HepG2 (cell line): Measurements from ENCODE around the gene FASTKD1. TPM values are rescaled to one million over a fixed set of nuclear protein-coding genes. Genes with fewer than 3 reads are reported as not detected.

Experiments used
- AGO1 ChIP-seq: fragments of 200-400 bp; formaldehyde crosslinking; IDR thresholded peaks from 2 replicates; pipeline ENCODE4 v1.6.1; 2017; ENCODE audit warnings: mild to moderate bottlenecking, low read depth, low read length, moderate library complexity; ENCODE audit not compliant: poor library complexity, severe bottlenecking
- FOXK1 ChIP-seq: sonication (generic); formaldehyde crosslinking; IDR thresholded peaks from 2 replicates; pipeline ENCODE4 v1.4.0; 2020; ENCODE audit warnings: low read depth, missing genetic modification reagents, borderline replicate concordance
- IKZF5 ChIP-seq: IDR thresholded peaks from 2 replicates; pipeline ENCODE4 v1.6.1; 2018; ENCODE audit warnings: missing genetic modification reagents, mild to moderate bottlenecking, missing compliant biosample characterization
- RFX3 ChIP-seq: IDR thresholded peaks from 2 replicates; pipeline ENCODE4 v1.6.1; 2016; ENCODE audit warnings: missing biosample characterization, missing genetic modification reagents
- SMC3 ChIP-seq: IDR thresholded peaks from 2 replicates; pipeline ENCODE4 v1.6.1; 2011; ENCODE audit warnings: low read length, improper control_type of control experiment
- SNRNP70 ChIP-seq: fragments of 200-400 bp; formaldehyde crosslinking; IDR thresholded peaks from 2 replicates; pipeline ENCODE4 v1.6.1; 2017; ENCODE audit warnings: mild to moderate bottlenecking, low read depth, low read length, moderate library complexity
- SOX5 ChIP-seq: IDR thresholded peaks from 2 replicates; pipeline ENCODE4 v1.6.1; 2016; ENCODE audit warnings: borderline replicate concordance
- YEATS4 ChIP-seq: sonication (generic); formaldehyde crosslinking; IDR thresholded peaks from 2 replicates; pipeline ENCODE4 v1.4.0; 2020; ENCODE audit warnings: missing genetic modification reagents, borderline replicate concordance
- ZFP36 ChIP-seq: fragments of 150-350 bp; IDR thresholded peaks from 2 replicates; pipeline ENCODE4 v1.6.1; 2018; ENCODE audit warnings: borderline replicate concordance, low read length, low read depth; ENCODE audit not compliant: partially characterized antibody
- ZNF350 ChIP-seq: sonication (generic); formaldehyde crosslinking; IDR thresholded peaks from 2 replicates; pipeline ENCODE4 v1.4.0; 2020; ENCODE audit warnings: mild to moderate bottlenecking, low read depth, missing genetic modification reagents, borderline replicate concordance
- ZNF460 ChIP-seq: sonication (generic); formaldehyde crosslinking; IDR thresholded peaks from 2 replicates; pipeline ENCODE4 v1.5.1; 2020; ENCODE audit warnings: missing genetic modification reagents, mild to moderate bottlenecking, borderline replicate concordance
- polyA plus RNA-seq, 8 experiments: library from polyadenylated mRNA; depleted of rRNA in 3 of 8; stranded (reverse) in 7 of 8; unstranded in 1 of 8; fragments of >200 nt; fragmentation: Illumina TruSeq in 4 of 8; extraction: Trizol in 4 of 8; gene quantifications; 2 replicates each; pipeline versions ENCODE4 v1.2.1 to v1.2.3, GENCODE V29; 2011 to 2016; ENCODE audit warnings: low read depth in 4 of 8, missing spikeins in 1 of 8, mixed read lengths in 1 of 8; ENCODE audit not compliant: insufficient read depth in 1 of 8
- total RNA-seq, 5 experiments: library from RNA; depleted of rRNA; stranded (reverse); fragments of >200 nt; fragmentation: Illumina TruSeq; extraction: Trizol; gene quantifications; 2 replicates each; pipeline ENCODE4 v1.2.3, GENCODE V29; 2016; ENCODE audit warnings: low read depth in 1 of 5
- TF ChIP-seq, protein P1 (sequence below): sonication (generic); formaldehyde crosslinking; IDR thresholded peaks from 2 replicates; pipeline ENCODE4 v1.4.0; 2020; ENCODE audit warnings: missing genetic modification reagents, borderline replicate concordance
- TF ChIP-seq, protein P2 (sequence below): sonication (generic); formaldehyde crosslinking; IDR thresholded peaks from 2 replicates; pipeline ENCODE4 v1.8.0; 2022; ENCODE audit warnings: low read depth, missing genetic modification reagents
- TF ChIP-seq, protein P3 (sequence below): sonication (generic); formaldehyde crosslinking; IDR thresholded peaks from 2 replicates; pipeline ENCODE4 v1.4.0; 2020; ENCODE audit warnings: missing genetic modification reagents
- TF ChIP-seq, protein P4 (sequence below): sonication (generic); formaldehyde crosslinking; IDR thresholded peaks from 2 replicates; pipeline ENCODE4 v1.5.1; 2020; ENCODE audit warnings: missing genetic modification reagents, mild to moderate bottlenecking, borderline replicate concordance
- TF ChIP-seq, protein P5 (sequence below): sonication (generic); formaldehyde crosslinking; IDR thresholded peaks from 2 replicates; pipeline ENCODE4 v1.8.1; 2023; ENCODE audit warnings: mild to moderate bottlenecking, missing genetic modification reagents

FASTKD1 gene
- total and polyA plus RNA-seq, 2 of the 13 experiments (the other 11 are each of a cell fraction or from before 2014, with no cell fraction given), result 35.0 to 38.0 TPM

DNA sequence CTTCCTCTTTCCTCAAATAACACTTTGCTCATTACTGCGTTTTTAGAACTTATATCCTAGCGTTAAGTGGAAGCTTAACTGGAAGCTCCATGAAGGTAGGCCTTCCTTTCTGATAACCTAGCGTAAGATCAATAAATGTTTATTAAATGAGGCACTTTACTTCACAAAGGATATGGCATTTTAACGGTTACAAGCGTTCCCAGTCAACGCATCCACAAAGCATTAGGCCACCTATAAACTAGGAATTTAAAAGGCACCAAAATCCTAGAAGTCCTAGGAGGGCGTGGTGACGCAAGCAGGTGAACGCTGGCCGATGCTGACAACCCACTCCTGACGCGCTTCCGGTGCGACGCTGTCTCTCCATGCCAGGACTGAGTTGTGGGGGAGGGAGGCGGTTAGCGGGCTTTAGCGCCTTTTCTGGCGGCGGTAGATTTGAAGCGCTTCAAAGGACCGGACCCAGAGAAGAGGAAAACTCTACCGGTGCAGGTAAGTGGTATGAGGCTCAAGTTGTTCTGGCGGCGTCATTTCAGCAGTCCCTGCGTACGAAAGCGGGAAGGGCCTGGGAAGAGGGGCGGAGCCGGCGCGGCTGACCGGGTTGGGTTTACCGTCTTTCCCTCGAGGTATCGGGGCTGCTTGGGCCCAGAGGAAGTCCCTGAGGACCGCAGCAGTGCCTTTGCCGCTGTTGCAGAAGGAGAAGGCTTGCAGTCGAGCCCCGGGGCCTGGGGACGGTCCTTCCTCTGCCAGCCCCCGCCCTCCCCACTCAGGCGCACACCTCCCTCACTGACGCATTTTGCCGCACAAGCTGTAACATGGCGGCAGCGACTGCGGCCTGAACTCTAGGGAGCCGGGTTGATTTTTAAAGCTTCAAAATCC, 10.6 kb upstream of the FASTKD1 start, which contains the start of gene PPIG (continued):
- TF ChIP-seq, protein P1, sequence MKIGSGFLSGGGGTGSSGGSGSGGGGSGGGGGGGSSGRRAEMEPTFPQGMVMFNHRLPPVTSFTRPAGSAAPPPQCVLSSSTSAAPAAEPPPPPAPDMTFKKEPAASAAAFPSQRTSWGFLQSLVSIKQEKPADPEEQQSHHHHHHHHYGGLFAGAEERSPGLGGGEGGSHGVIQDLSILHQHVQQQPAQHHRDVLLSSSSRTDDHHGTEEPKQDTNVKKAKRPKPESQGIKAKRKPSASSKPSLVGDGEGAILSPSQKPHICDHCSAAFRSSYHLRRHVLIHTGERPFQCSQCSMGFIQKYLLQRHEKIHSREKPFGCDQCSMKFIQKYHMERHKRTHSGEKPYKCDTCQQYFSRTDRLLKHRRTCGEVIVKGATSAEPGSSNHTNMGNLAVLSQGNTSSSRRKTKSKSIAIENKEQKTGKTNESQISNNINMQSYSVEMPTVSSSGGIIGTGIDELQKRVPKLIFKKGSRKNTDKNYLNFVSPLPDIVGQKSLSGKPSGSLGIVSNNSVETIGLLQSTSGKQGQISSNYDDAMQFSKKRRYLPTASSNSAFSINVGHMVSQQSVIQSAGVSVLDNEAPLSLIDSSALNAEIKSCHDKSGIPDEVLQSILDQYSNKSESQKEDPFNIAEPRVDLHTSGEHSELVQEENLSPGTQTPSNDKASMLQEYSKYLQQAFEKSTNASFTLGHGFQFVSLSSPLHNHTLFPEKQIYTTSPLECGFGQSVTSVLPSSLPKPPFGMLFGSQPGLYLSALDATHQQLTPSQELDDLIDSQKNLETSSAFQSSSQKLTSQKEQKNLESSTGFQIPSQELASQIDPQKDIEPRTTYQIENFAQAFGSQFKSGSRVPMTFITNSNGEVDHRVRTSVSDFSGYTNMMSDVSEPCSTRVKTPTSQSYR, result peak; percentile 100
- no peak for TF ChIP-seq ZFP36
- TF ChIP-seq SMC3, result no peak
- TF ChIP-seq IKZF5 (CRISPR knock-in tag), result peak; percentile 74
- TF ChIP-seq ZNF350 (CRISPR knock-in tag), result peak; percentile 77; the same call in 1 of the 2 replicates
- no peak for TF ChIP-seq SNRNP70
- peak; percentile 92 for TF ChIP-seq FOXK1 (CRISPR knock-in tag)
- TF ChIP-seq, protein P2, sequence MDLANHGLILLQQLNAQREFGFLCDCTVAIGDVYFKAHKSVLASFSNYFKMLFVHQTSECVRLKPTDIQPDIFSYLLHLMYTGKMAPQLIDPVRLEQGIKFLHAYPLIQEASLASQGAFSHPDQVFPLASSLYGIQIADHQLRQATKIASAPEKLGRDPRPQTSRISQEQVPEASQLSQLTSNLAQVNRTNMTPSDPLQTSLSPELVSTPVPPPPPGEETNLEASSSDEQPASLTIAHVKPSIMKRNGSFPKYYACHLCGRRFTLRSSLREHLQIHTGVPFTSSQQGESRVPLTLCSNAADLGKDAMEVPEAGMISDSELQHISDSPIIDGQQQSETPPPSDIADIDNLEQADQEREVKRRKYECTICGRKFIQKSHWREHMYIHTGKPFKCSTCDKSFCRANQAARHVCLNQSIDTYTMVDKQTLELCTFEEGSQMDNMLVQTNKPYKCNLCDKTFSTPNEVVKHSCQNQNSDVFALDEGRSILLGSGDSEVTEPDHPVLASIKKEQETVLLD, result peak; percentile 43; the same call in 1 of the 2 replicates
- TF ChIP-seq, protein P3, sequence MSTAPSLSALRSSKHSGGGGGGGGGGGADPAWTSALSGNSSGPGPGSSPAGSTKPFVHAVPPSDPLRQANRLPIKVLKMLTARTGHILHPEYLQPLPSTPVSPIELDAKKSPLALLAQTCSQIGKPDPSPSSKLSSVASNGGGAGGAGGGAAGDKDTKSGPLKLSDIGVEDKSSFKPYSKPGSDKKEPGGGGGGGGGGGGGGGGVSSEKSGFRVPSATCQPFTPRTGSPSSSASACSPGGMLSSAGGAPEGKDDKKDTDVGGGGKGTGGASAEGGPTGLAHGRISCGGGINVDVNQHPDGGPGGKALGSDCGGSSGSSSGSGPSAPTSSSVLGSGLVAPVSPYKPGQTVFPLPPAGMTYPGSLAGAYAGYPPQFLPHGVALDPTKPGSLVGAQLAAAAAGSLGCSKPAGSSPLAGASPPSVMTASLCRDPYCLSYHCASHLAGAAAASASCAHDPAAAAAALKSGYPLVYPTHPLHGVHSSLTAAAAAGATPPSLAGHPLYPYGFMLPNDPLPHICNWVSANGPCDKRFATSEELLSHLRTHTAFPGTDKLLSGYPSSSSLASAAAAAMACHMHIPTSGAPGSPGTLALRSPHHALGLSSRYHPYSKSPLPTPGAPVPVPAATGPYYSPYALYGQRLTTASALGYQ (CRISPR knock-in tag), result no peak
- TF ChIP-seq RFX3 (CRISPR knock-in tag), result peak; percentile 30; the same call in 1 of the 2 replicates
- TF ChIP-seq SOX5 (CRISPR knock-in tag), result 0 out of 2 replicates have a peak, but pooled peaks have one; percentile 0
- TF ChIP-seq, protein P4, sequence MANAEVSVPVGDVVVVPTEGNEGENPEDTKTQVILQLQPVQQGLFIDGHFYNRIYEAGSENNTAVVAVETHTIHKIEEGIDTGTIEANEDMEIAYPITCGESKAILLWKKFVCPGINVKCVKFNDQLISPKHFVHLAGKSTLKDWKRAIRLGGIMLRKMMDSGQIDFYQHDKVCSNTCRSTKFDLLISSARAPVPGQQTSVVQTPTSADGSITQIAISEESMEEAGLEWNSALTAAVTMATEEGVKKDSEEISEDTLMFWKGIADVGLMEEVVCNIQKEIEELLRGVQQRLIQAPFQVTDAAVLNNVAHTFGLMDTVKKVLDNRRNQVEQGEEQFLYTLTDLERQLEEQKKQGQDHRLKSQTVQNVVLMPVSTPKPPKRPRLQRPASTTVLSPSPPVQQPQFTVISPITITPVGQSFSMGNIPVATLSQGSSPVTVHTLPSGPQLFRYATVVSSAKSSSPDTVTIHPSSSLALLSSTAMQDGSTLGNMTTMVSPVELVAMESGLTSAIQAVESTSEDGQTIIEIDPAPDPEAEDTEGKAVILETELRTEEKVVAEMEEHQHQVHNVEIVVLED (CRISPR knock-in tag), result peak; percentile 98
- TF ChIP-seq, protein P5, sequence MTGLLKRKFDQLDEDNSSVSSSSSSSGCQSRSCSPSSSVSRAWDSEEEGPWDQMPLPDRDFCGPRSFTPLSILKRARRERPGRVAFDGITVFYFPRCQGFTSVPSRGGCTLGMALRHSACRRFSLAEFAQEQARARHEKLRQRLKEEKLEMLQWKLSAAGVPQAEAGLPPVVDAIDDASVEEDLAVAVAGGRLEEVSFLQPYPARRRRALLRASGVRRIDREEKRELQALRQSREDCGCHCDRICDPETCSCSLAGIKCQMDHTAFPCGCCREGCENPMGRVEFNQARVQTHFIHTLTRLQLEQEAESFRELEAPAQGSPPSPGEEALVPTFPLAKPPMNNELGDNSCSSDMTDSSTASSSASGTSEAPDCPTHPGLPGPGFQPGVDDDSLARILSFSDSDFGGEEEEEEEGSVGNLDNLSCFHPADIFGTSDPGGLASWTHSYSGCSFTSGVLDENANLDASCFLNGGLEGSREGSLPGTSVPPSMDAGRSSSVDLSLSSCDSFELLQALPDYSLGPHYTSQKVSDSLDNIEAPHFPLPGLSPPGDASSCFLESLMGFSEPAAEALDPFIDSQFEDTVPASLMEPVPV (CRISPR knock-in tag), result peak; percentile 71
- TF ChIP-seq AGO1, result no peak
- TF ChIP-seq YEATS4 (CRISPR knock-in tag), result peak; percentile 95
- TF ChIP-seq ZNF460 (CRISPR knock-in tag), result no peak
